PC-3 (cell line): ENCODE measurements around the gene ITGB3. TPM values are rescaled to one million over a fixed set of nuclear protein-coding genes. Genes with fewer than 3 reads are reported as not detected.
"Not testable (repeated sequence)": the region's sequence is repeated elsewhere in the genome, so short reads cannot be mapped to it uniquely, and the experiment has no call there.

ENCODE experiments used
- ATAC-seq: fragments of 200-7000 bp; cut with Tn5 transposase; 2 replicates; pipeline ENCODE4 v1.9.1; 2020; ENCODE audit warnings: mild to moderate bottlenecking, moderate library complexity
- BruUV-seq: library from RNA; stranded (reverse); fragments of 400-500 nt; replicated peaks from 2 replicates; lab custom pipeline; 2021; lab: Mats Ljungman, UMichigan
- CTCF ChIA-PET: fragments of 300-600 bp; sonication (Branson Sonifier 250); formaldehyde crosslinking; loops from one replicate; lab custom pipeline; 2022; ENCODE audit warnings: antibody characterized with exemption; lab: Charles Lee
- POLR2A ChIA-PET: fragments of 300-600 bp; sonication (Branson Sonifier 250); formaldehyde crosslinking; loops from one replicate; lab custom pipeline; 2022; ENCODE audit warnings: antibody characterized with exemption; ENCODE audit not compliant: unreplicated experiment; lab: Charles Lee
- DNase-seq: peaks from one replicate; pipeline ENCODE4 v3.0.0-alpha.2; 2015
- H2AFZ ChIP-seq: fragments of 300-600 bp; sonication (generic); 2 replicates; pipeline ENCODE4 v1.6.0; 2016; ENCODE audit warnings: antibody characterized with exemption, low read length
- H3F3A ChIP-seq: fragments of 300-600 bp; sonication (generic); one replicate; pipeline ENCODE4 v1.6.0; 2017; ENCODE audit warnings: antibody characterized with exemption, low read length, control low read depth, mild to moderate bottlenecking; ENCODE audit not compliant: unreplicated experiment
- H3K27ac ChIP-seq: fragments of 300-600 bp; sonication (generic); 2 replicates; pipeline ENCODE4 v1.5.1; 2016; ENCODE audit warnings: mild to moderate bottlenecking, low read length
- H3K27me3 ChIP-seq: fragments of 300-600 bp; sonication (generic); 2 replicates; pipeline ENCODE4 v1.6.1; 2016; ENCODE audit warnings: low read length, mixed read lengths
- H3K36me3 ChIP-seq: fragments of 300-600 bp; sonication (generic); 2 replicates; pipeline ENCODE4 v1.6.1; 2016; ENCODE audit warnings: low read depth, mixed run types, low read length, mixed read lengths
- H3K4me1 ChIP-seq: fragments of 300-600 bp; sonication (generic); 2 replicates; pipeline ENCODE4 v1.5.1; 2016; ENCODE audit warnings: low read length; ENCODE audit not compliant: insufficient read depth
- H3K4me2 ChIP-seq: fragments of 300-600 bp; sonication (generic); 2 replicates; pipeline ENCODE4 v1.6.0; 2016; ENCODE audit warnings: low read length
- H3K4me3 ChIP-seq: fragments of 300-600 bp; sonication (generic); 2 replicates; pipeline ENCODE4 v1.5.1; 2016; ENCODE audit warnings: mild to moderate bottlenecking, low read length, mixed read lengths
- H3K79me2 ChIP-seq: fragments of 300-600 bp; sonication (generic); 2 replicates; pipeline ENCODE4 v1.6.1; 2017; ENCODE audit warnings: low read length, mixed read lengths
- H3K9ac ChIP-seq: fragments of 300-600 bp; sonication (generic); 2 replicates; pipeline ENCODE4 v1.6.0; 2016; ENCODE audit warnings: mild to moderate bottlenecking, low read length
- H3K9me2 ChIP-seq: fragments of 300-600 bp; sonication (generic); replicated peaks from 2 replicates; pipeline ENCODE4 v1.6.1; 2016; ENCODE audit warnings: mixed run types, low read length, mixed read lengths
- H3K9me3 ChIP-seq: fragments of 300-600 bp; sonication (generic); 2 replicates; pipeline ENCODE4 v1.6.1; 2016; ENCODE audit warnings: low read length, mixed read lengths
- H4K20me1 ChIP-seq: fragments of 300-600 bp; sonication (generic); 2 replicates; pipeline ENCODE4 v1.6.1; 2016; ENCODE audit warnings: low read length, mixed read lengths
- EZH2 ChIP-seq: fragments of 300-600 bp; sonication (generic); IDR thresholded peaks from one replicate; pipeline ENCODE4 v1.6.1; 2017; ENCODE audit warnings: antibody characterized with exemption, mild to moderate bottlenecking, low read length; ENCODE audit not compliant: unreplicated experiment
- EZH2phosphoT487 ChIP-seq: fragments of 300-600 bp; sonication (generic); IDR thresholded peaks from 2 replicates; pipeline ENCODE4 v1.6.1; 2018; ENCODE audit warnings: mild to moderate bottlenecking, antibody characterized with exemption, low read length, borderline replicate concordance
- intact Hi-C: fragments of 100-400 bp; cut with micrococcal nuclease; formaldehyde crosslinking; loops from 2 replicates; pipeline ENCODE4 v1.9.0; 2023
- total RNA-seq: library from RNA; depleted of rRNA; stranded (reverse); fragments of >200 nt; gene quantifications from 2 replicates; pipeline ENCODE4 v1.2.3, GENCODE V29; 2014
- TF ChIP-seq, protein P1 (sequence below): fragments of 300-600 bp; sonication (generic); conservative IDR thresholded peaks from 2 replicates; pipeline ENCODE4 v1.5.1; 2017; ENCODE audit warnings: antibody characterized with exemption, low read depth, mild to moderate bottlenecking, low read length

ITGB3 gene
- total RNA-seq, 1 experiment from 2014 or later = 0.36 TPM

DNA sequence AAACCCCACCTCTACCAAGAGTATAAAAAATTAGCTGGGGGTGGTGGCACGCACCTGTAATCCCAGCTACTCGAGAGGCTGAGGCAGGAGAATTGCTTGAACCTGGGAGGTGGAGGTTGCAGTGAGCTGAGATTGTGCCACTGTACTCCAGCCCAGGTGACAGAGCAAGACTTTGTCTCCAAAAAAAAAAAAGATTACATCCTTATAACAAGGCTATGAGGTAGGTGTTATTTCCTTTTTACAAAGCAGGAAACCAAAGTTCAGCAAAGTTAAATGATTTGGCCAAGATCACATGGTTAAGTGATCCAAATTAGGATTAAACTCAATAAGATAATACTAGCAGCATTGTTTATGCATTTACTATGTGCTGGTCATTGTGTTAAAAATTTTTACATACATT, 36.3 kb upstream of the ITGB3 start:
- H3K4me2 ChIP-seq, H3K4me1 ChIP-seq, H2AFZ ChIP-seq, BruUV-seq, H4K20me1 ChIP-seq, intact Hi-C loops, CTCF ChIA-PET, ATAC-seq, H3K9ac ChIP-seq, H3K27me3 ChIP-seq, H3F3A ChIP-seq, H3K27ac ChIP-seq, H3K9me3 ChIP-seq, DNase-seq, H3K79me2 ChIP-seq, H3K9me2 ChIP-seq, H3K36me3 ChIP-seq, H3K4me3 ChIP-seq, POLR2A ChIA-PET: not testable (repeated sequence)

DNA sequence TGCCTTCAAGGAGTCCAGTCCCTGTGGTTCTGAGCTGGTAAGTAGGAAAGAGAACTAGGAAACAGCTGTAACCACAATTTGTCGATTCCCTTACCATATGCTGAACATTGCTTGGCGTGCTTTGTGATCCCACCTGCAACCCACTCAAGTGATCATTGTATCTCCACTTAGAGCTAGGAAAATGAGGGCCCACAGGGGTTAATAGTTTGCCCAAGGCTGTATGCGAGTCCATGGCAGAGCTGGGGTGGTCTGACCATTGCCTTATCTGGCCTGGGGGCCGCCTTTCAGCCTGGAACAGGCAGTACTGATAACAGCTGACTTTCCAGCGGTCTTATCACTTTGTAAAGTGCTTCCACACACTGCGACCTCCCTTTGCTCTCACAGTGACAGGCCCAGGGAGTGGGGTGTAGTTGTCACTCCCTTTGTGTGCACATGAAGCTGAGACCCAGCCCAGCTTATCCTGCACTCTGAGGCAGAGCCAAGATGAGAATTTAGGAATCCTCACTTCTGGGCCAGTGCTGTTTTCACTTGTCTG, 34.7 kb upstream of the ITGB3 start:
- Histone ChIP-seq H3K4me2 (no peak overlapping the region), H3K27me3 (no peaks in the 10 kb centered on the region), H3K9me2 (no peaks in the 10 kb centered on the region), H3F3A (no peaks in the 10 kb centered on the region), H3K4me1 (no peaks in the 10 kb centered on the region), H3K36me3 (no peaks in the 10 kb centered on the region), H3K9me3 (no peaks in the 10 kb centered on the region), H2AFZ (no peak overlapping the region), H3K9ac (no peak overlapping the region), H3K27ac (no peak overlapping the region), H4K20me1 (no peaks in the 10 kb centered on the region), H3K4me3 (no peak overlapping the region), H3K79me2 (no peaks in the 10 kb centered on the region)
- TF ChIP-seq EZH2 (no peak), EZH2phosphoT487 (no peak)
- TF ChIP-seq, protein P1, sequence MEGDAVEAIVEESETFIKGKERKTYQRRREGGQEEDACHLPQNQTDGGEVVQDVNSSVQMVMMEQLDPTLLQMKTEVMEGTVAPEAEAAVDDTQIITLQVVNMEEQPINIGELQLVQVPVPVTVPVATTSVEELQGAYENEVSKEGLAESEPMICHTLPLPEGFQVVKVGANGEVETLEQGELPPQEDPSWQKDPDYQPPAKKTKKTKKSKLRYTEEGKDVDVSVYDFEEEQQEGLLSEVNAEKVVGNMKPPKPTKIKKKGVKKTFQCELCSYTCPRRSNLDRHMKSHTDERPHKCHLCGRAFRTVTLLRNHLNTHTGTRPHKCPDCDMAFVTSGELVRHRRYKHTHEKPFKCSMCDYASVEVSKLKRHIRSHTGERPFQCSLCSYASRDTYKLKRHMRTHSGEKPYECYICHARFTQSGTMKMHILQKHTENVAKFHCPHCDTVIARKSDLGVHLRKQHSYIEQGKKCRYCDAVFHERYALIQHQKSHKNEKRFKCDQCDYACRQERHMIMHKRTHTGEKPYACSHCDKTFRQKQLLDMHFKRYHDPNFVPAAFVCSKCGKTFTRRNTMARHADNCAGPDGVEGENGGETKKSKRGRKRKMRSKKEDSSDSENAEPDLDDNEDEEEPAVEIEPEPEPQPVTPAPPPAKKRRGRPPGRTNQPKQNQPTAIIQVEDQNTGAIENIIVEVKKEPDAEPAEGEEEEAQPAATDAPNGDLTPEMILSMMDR = no peak
- POLR2A ChIA-PET = interaction anchor here (0.6 kb wide), 1 partner anchor 14 kb away, joined by 3 read pairs; no protein-coding TSS in a partner anchor
- DNase-seq (no peak), ATAC-seq (no peak)
- BruUV-seq = no TSS peak
- CTCF ChIA-PET = interaction anchor here (1.1 kb wide), 1 partner anchor 97 kb away, joined by 3 read pairs; no protein-coding TSS in a partner anchor
- intact Hi-C loops = no loop called here

DNA sequence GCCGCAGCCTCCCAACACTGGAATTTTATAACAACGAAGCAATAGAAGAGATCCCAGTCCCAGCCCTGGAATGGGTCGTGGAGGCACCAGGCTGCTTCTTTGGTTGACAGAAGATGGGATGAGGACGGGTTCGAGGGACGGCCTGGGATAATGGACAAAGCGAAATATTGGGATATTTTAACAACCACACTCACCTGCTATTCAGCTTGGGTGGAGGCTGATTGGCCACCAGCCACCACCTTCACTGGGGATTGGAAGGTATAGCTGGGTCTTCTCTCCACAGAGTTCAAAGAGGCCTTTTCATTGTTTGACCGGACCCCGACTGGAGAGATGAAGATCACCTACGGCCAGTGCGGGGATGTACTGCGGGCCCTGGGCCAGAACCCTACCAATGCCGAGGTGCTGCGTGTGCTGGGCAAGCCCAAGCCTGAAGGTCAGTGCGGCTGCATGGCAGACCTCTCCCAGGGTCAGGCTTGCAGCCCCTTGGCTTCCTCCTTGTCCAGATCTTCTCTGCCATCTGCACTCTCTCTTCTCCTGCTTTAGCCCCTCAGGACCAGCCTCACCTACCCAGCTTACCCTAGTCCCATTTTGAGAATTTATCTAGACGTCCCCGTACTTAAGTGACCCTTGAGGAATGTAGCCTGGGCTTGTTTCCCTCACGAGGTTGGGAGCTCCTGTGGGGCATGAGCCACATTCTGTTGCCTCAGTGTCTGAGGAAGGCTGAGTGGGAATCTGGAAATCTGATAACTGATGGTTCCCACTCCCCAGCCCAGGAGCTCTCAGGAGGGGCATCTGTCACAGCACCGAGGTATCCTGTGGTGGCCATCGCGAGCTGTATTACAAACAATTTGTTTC, 33.8 kb upstream of the ITGB3 start:
- no peaks in the 10 kb centered on the region for H3K9me3 ChIP-seq
- H2AFZ ChIP-seq = no peak overlapping the region
- peaks cover 1% of the 10 kb centered on the region for H3K4me1 ChIP-seq
- H3K4me3 ChIP-seq = no peak overlapping the region
- ChIA-PET CTCF (interaction anchor here (1.1 kb wide), 1 partner anchor 96 kb away, joined by 3 read pairs; no protein-coding TSS in a partner anchor), POLR2A (interaction anchor here (0.6 kb wide), 1 partner anchor 15 kb away, joined by 3 read pairs; no protein-coding TSS in a partner anchor)
- H3K79me2 ChIP-seq = no peaks in the 10 kb centered on the region
- H3K9ac ChIP-seq = no peak overlapping the region
- no peaks in the 10 kb centered on the region for H3K36me3 ChIP-seq
- H3K9me2 ChIP-seq = no peaks in the 10 kb centered on the region
- BruUV-seq = no TSS peak
- no peaks in the 10 kb centered on the region for H3K27me3 ChIP-seq
- intact Hi-C loops = loop anchor here (10.0 kb wide), 1 partner anchor 405 kb away; no protein-coding TSS in a partner anchor
- ATAC-seq = no peak
- no peak for DNase-seq
- no peaks in the 10 kb centered on the region for H4K20me1 ChIP-seq
- H3F3A ChIP-seq = no peaks in the 10 kb centered on the region
- H3K4me2 ChIP-seq = no peak overlapping the region
- no peak for TF ChIP-seq EZH2
- no peak for TF ChIP-seq EZH2phosphoT487
- TF ChIP-seq, protein P1 = no peak
- no peak overlapping the region for H3K27ac ChIP-seq
